GM23338 (cell line): ENCODE measurements around the gene NRP1. TPM values are rescaled to one million over a fixed set of nuclear protein-coding genes. Genes with fewer than 3 reads are reported as not detected.

Experiments used
- ATAC-seq: fragments of 200-7000 bp; cut with Tn5 transposase; 3 replicates; pipeline ENCODE4 v1.9.1; 2020
- DNase-seq: peaks from one replicate; pipeline ENCODE4 v3.0.0-alpha.2; 2015; ENCODE audit warnings: low spot score
- H2AFZ ChIP-seq: fragments of 200-600 bp; sonication (generic); 2 replicates; pipeline ENCODE4 v1.8.0; 2016; ENCODE audit warnings: antibody characterized with exemption, mild to moderate bottlenecking, moderate library complexity
- H3F3A ChIP-seq: fragments of 200-600 bp; sonication (generic); replicated peaks from 2 replicates; pipeline ENCODE4 v1.8.0; 2017; ENCODE audit warnings: antibody characterized with exemption, mixed run types, low read depth
- H3K27ac ChIP-seq: fragments of 200-600 bp; sonication (generic); 2 replicates; pipeline ENCODE4 v1.6.1; 2016; ENCODE audit warnings: low read depth
- H3K27me3 ChIP-seq: fragments of 200-600 bp; sonication (generic); 2 replicates; pipeline ENCODE4 v1.8.0; 2016; ENCODE audit warnings: mild to moderate bottlenecking, mixed run types, moderate library complexity; ENCODE audit not compliant: insufficient read depth
- H3K36me3 ChIP-seq: fragments of 200-600 bp; sonication (generic); 2 replicates; pipeline ENCODE4 v1.8.0; 2016; ENCODE audit warnings: mild to moderate bottlenecking; ENCODE audit not compliant: insufficient read depth
- H3K4me1 ChIP-seq: fragments of 200-600 bp; sonication (generic); 2 replicates; pipeline ENCODE4 v1.8.0; 2016; ENCODE audit warnings: mild to moderate bottlenecking, moderate library complexity; ENCODE audit not compliant: insufficient read depth
- H3K4me2 ChIP-seq: fragments of 200-600 bp; sonication (generic); 2 replicates; pipeline ENCODE4 v1.7.1; 2017; ENCODE audit warnings: mixed run types
- H3K4me3 ChIP-seq: fragments of 200-600 bp; sonication (generic); 2 replicates; pipeline ENCODE4 v1.6.1; 2016; ENCODE audit warnings: mixed run types
- H3K79me2 ChIP-seq: fragments of 200-600 bp; sonication (generic); replicated peaks from 2 replicates; pipeline ENCODE4 v1.8.0; 2017; ENCODE audit warnings: mild to moderate bottlenecking; ENCODE audit not compliant: insufficient read depth
- H3K9me2 ChIP-seq: fragments of 200-600 bp; sonication (generic); 2 replicates; pipeline ENCODE4 v1.8.0; 2017; ENCODE audit not compliant: insufficient read depth
- H4K20me1 ChIP-seq: fragments of 200-600 bp; sonication (generic); replicated peaks from 2 replicates; pipeline ENCODE4 v1.8.0; 2017; ENCODE audit warnings: mild to moderate bottlenecking; ENCODE audit not compliant: insufficient read depth
- H3K27ac Mint-ChIP-seq: 2 replicates; pipeline ENCODE4 v1.8.0; 2020; ENCODE audit warnings: inconsistent platforms, mild to moderate bottlenecking, moderate library complexity, mixed read lengths
- H3K27me3 Mint-ChIP-seq: 3 replicates; pipeline ENCODE4 v1.8.0; 2022; ENCODE audit warnings: low read depth, mild to moderate bottlenecking, moderate library complexity, mixed read lengths, inconsistent platforms; ENCODE audit not compliant: insufficient read depth, poor library complexity
- H3K36me3 Mint-ChIP-seq: 3 replicates; pipeline ENCODE4 v1.8.0; 2021; ENCODE audit warnings: low read depth, mild to moderate bottlenecking, inconsistent platforms, moderate library complexity, mixed read lengths
- H3K4me1 Mint-ChIP-seq: 3 replicates; pipeline ENCODE4 v1.8.0; 2020; ENCODE audit warnings: mild to moderate bottlenecking, inconsistent platforms, mixed read lengths
- H3K4me3 Mint-ChIP-seq: 3 replicates; pipeline ENCODE4 v1.8.0; 2021; ENCODE audit warnings: moderate library complexity, mild to moderate bottlenecking, inconsistent platforms, mixed read lengths
- H3K9me3 Mint-ChIP-seq: 3 replicates; pipeline ENCODE4 v1.8.0; 2020; ENCODE audit warnings: moderate library complexity, mild to moderate bottlenecking, inconsistent platforms, mixed read lengths
- CREB1 ChIP-seq: fragments of 250-450 bp; sonication (Bioruptor Pico); IDR thresholded peaks from 2 replicates; pipeline ENCODE4 v1.5.0; 2020; ENCODE audit warnings: low read depth, mild to moderate bottlenecking, moderate library complexity
- CTCF ChIP-seq, 2 experiments: fragments of 200-600 bp in 1 of 2; sonication (generic) in 1 of 2; conservative IDR thresholded peaks; 2 replicates each; pipeline versions ENCODE4 v1.5.1 to v1.6.1; 2016 to 2017; ENCODE audit warnings: antibody characterized with exemption in 2 of 2, low read depth in 2 of 2, mild to moderate bottlenecking in 2 of 2, moderate library complexity in 1 of 2
- ETS1 ChIP-seq: IDR thresholded peaks from 2 replicates; pipeline ENCODE4 v1.6.1; 2016; ENCODE audit warnings: antibody characterized with exemption
- EZH2 ChIP-seq: fragments of 200-600 bp; sonication (generic); IDR thresholded peaks from one replicate; pipeline ENCODE4 v1.8.0; 2017; ENCODE audit warnings: antibody characterized with exemption, mild to moderate bottlenecking, low read depth; ENCODE audit not compliant: unreplicated experiment
- EZH2phosphoT487 ChIP-seq: fragments of 200-600 bp; sonication (generic); IDR thresholded peaks from one replicate; pipeline ENCODE4 v1.8.1; 2018; ENCODE audit warnings: antibody characterized with exemption; ENCODE audit not compliant: unreplicated experiment
- JUNB ChIP-seq: IDR thresholded peaks from one replicate; pipeline ENCODE4 v1.6.1; 2016; ENCODE audit warnings: antibody characterized with exemption; ENCODE audit not compliant: unreplicated experiment
- NANOG ChIP-seq: IDR thresholded peaks from 2 replicates; pipeline ENCODE4 v1.6.1; 2016; ENCODE audit warnings: antibody characterized with exemption, borderline replicate concordance
- POLR2AphosphoS5 ChIP-seq: IDR thresholded peaks from 2 replicates; pipeline ENCODE4 v1.6.1; 2016; ENCODE audit warnings: antibody characterized with exemption, low read depth
- REST ChIP-seq: IDR thresholded peaks from one replicate; pipeline ENCODE4 v1.6.1; 2018; ENCODE audit warnings: antibody characterized with exemption; ENCODE audit not compliant: unreplicated experiment
- STAT1 ChIP-seq: IDR thresholded peaks from one replicate; pipeline ENCODE4 v1.6.1; 2016; ENCODE audit warnings: antibody characterized with exemption; ENCODE audit not compliant: unreplicated experiment
- ZNF114 ChIP-seq: fragments of 250-450 bp; sonication (Bioruptor Pico); IDR thresholded peaks from 2 replicates; pipeline ENCODE4 v1.5.0; 2020; ENCODE audit warnings: mild to moderate bottlenecking, moderate library complexity
- ZNF331 ChIP-seq: fragments of 250-450 bp; sonication (Bioruptor Pico); IDR thresholded peaks from 2 replicates; pipeline ENCODE4 v1.5.0; 2020; ENCODE audit warnings: low read depth, mild to moderate bottlenecking, moderate library complexity
- ZNF462 ChIP-seq: fragments of 250-450 bp; sonication (Bioruptor Pico); IDR thresholded peaks from 2 replicates; pipeline ENCODE4 v1.5.0; 2020; ENCODE audit warnings: mild to moderate bottlenecking, moderate library complexity
- polyA plus RNA-seq: library from polyadenylated mRNA; unstranded; fragments of >200 nt; fragmentation: Nextera tagmentation; extraction: Ambion mirVana; gene quantifications from 2 replicates; pipeline ENCODE4 v1.2.1, GENCODE V29; 2016
- total RNA-seq: library from RNA; depleted of rRNA; stranded (reverse); fragments of >200 nt; shearing (Covaris generic); gene quantifications from 2 replicates; pipeline ENCODE4 v1.2.3, GENCODE V29; 2014

The NRP1 gene
- total and polyA plus RNA-seq, 2 experiments from 2014 or later = 2.9 to 3.5 TPM

- no peak for DNase-seq
- no peaks in the 10 kb centered on the region for H3K4me1 ChIP-seq
- no peak overlapping the region for H3K4me3 ChIP-seq
- H3K27me3 ChIP-seq = no peaks in the 10 kb centered on the region
- H3K79me2 ChIP-seq = no peaks in the 10 kb centered on the region
- H3K36me3 Mint-ChIP-seq = no peaks in the 10 kb centered on the region
- no peak for ATAC-seq
- TF ChIP-seq ETS1 (no peak), NANOG (no peak), JUNB (no peak), ZNF462 (CRISPR knock-in tag) (no peak), EZH2phosphoT487 (no peak), EZH2 (no peak), REST (no peak), ZNF331 (CRISPR knock-in tag) (no peak), POLR2AphosphoS5 (no peak), STAT1 (no peak), CREB1 (CRISPR knock-in tag) (no peak), ZNF114 (no peak), CTCF (conservative IDR thresholded peaks at IDR 0.05; ENCODE audit: low read depth in 2 of 2) (no peak)
- no peaks in the 10 kb centered on the region for H3F3A ChIP-seq
- no peak overlapping the region for H3K27ac Mint-ChIP-seq
- no peaks in the 10 kb centered on the region for H3K9me2 ChIP-seq
- H3K9me3 Mint-ChIP-seq = no peaks in the 10 kb centered on the region
- H2AFZ ChIP-seq = no peak overlapping the region
- no peaks in the 10 kb centered on the region for H3K36me3 ChIP-seq
- H4K20me1 ChIP-seq = no peaks in the 10 kb centered on the region
- no peak overlapping the region for H3K4me2 ChIP-seq
- no peak overlapping the region for H3K4me3 Mint-ChIP-seq
- peaks cover 3% of the 10 kb centered on the region for H3K27me3 Mint-ChIP-seq
- no peaks in the 10 kb centered on the region; the same call in 2 of the 3 replicates for H3K4me1 Mint-ChIP-seq
- no peak overlapping the region for H3K27ac ChIP-seq
Observed at GRCh38 chr10:33248638-33249037, 85.8 kb downstream of the NRP1 start.
